Stomach (tissue), 4 donors: ENCODE results near the gene MAF.

ENCODE experiments used
- EP300 ChIP-seq: sonication (generic); formaldehyde crosslinking; IDR thresholded peaks from one replicate; pipeline ENCODE4 v1.6.1; 2017; ENCODE audit warnings: antibody characterized with exemption
- POLR2A ChIP-seq, 4 donors: fragments of 450-650 bp; IDR thresholded peaks; one replicate each; pipeline ENCODE4 v1.6.1; 2016; ENCODE audit warnings: antibody characterized with exemption in 4 of 4, control low read depth in 2 of 4, mild to moderate bottlenecking in 1 of 4, moderate library complexity in 1 of 4
- POLR2AphosphoS5 ChIP-seq, 3 donors: sonication (generic); formaldehyde crosslinking; IDR thresholded peaks; one replicate each; pipeline ENCODE4 v1.6.1; 2016; ENCODE audit warnings: antibody characterized with exemption in 3 of 3
- TF ChIP-seq, protein P1 (sequence below), 7 experiments: fragments of 450-650 bp in 4 of 7; fragments of 200-600 bp in 3 of 7; sonication (generic) in 3 of 7; IDR thresholded peaks; one replicate each; pipeline ENCODE4 v1.5.1; 2016 to 2019; ENCODE audit warnings: antibody characterized with exemption in 7 of 7, control low read depth in 2 of 7, mild to moderate bottlenecking in 1 of 7

DNA sequence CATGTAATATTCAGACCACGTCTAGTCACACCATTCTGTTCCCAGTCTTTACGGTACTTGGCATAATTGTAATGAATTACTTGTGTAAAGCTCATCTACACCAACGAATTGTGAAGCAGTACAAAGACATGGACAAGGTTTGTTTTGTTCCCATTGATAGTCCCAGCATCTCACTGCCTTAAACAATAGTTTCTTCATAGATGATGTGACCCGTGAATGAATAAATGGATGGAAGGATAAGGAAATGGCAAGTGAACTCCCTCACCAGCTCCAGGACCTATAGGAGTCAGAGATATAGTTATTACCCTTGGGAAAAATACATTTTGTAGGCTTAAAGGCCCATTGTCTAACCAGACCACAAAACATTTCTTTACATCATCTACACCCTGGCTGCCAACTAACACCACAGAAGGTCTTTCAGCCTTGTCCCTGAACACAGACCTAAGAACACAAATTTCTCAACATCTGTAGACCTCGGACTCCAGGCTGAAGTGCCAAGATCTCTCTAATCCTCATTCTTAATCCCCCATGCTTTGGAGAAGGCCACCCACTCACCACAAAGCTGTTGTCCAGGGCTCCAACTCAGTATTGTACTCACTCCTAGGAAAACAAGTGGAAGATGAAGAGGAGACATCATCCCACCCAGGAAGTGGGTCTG lies 38.2 kb downstream of the MAF start:
- no peak for TF ChIP-seq POLR2A (IDR thresholded peaks at IDR 0.05)
- TF ChIP-seq, protein P1, sequence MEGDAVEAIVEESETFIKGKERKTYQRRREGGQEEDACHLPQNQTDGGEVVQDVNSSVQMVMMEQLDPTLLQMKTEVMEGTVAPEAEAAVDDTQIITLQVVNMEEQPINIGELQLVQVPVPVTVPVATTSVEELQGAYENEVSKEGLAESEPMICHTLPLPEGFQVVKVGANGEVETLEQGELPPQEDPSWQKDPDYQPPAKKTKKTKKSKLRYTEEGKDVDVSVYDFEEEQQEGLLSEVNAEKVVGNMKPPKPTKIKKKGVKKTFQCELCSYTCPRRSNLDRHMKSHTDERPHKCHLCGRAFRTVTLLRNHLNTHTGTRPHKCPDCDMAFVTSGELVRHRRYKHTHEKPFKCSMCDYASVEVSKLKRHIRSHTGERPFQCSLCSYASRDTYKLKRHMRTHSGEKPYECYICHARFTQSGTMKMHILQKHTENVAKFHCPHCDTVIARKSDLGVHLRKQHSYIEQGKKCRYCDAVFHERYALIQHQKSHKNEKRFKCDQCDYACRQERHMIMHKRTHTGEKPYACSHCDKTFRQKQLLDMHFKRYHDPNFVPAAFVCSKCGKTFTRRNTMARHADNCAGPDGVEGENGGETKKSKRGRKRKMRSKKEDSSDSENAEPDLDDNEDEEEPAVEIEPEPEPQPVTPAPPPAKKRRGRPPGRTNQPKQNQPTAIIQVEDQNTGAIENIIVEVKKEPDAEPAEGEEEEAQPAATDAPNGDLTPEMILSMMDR (IDR thresholded peaks at IDR 0.05), result no peak
- no peak for TF ChIP-seq POLR2AphosphoS5 (IDR thresholded peaks at IDR 0.05)
- no peak for TF ChIP-seq EP300
